ENCODE results near the gene FXYD1. TPM values are rescaled to one million over a fixed set of nuclear protein-coding genes. Genes with fewer than 3 reads are reported as not detected.
A peak's percentile ranks its signal among the peaks of the same experiment; 100 is the strongest.

FXYD1 gene
- total and polyA plus RNA-seq, 12 donors, result 251 to 819 (median 578) TPM

DNA sequence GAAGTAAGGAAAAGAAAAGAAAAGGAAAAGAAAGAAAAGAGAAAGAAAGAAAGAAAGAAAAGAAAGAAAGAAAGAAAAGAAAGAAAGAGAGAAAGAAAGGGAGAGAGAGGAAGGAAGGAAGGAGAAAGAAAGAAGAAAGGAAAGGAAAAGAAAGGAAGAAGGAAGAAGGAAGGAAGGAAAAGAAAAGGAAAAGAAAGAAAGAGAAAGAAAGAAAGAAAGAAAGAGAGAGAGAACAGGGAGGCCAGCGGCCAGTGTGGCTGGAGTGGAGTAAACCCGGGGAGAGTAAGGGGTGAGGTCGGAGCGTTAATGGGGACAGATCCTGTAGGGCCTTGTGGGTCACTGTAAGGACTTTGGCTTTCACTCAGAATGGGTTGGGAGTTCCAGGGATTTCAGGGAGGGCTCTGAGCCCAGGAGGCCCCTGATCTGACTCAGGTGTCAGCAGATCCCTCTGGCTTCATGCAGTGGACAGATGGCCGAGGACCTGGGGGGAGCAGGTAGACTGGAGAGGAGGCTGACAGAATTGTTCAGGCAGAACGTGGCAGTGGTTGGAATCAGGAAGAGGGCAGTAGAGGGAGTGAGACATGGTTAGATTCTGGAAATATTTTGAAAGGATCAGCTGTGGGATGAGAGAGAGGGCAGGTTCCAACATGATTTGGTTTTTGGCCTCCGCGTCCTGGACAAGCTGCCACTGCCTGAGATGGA lies 42.8 kb upstream of the FXYD1 start:
- no peak for ATAC-seq
- WGBS, 2 donors, result 73 to 80% methylated on average over 8 of the region's 8 CpGs
- no peak overlapping the region for H3K27ac ChIP-seq
- peaks cover 0 to 4% (median 2%) of the 10 kb centered on the region in 9 donors for H3K4me1 ChIP-seq
- no peak for DNase-seq
- no peak overlapping the region for H3K4me3 ChIP-seq
- peaks cover 0 to 14% (median 10%) of the 10 kb centered on the region in 7 donors for H3K27me3 ChIP-seq
- no peaks in the 10 kb centered on the region for H3K36me3 ChIP-seq
- intact Hi-C loops (cut with DNase I), result loop anchor here in 1 of 10 donors (10.0 kb wide), 1 partner anchor 121 kb away; no protein-coding TSS in a partner anchor
- no peaks in the 10 kb centered on the region for H3K9me3 ChIP-seq
- TF ChIP-seq, protein P1, sequence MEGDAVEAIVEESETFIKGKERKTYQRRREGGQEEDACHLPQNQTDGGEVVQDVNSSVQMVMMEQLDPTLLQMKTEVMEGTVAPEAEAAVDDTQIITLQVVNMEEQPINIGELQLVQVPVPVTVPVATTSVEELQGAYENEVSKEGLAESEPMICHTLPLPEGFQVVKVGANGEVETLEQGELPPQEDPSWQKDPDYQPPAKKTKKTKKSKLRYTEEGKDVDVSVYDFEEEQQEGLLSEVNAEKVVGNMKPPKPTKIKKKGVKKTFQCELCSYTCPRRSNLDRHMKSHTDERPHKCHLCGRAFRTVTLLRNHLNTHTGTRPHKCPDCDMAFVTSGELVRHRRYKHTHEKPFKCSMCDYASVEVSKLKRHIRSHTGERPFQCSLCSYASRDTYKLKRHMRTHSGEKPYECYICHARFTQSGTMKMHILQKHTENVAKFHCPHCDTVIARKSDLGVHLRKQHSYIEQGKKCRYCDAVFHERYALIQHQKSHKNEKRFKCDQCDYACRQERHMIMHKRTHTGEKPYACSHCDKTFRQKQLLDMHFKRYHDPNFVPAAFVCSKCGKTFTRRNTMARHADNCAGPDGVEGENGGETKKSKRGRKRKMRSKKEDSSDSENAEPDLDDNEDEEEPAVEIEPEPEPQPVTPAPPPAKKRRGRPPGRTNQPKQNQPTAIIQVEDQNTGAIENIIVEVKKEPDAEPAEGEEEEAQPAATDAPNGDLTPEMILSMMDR (IDR thresholded peaks at IDR 0.05), result no peak

DNA sequence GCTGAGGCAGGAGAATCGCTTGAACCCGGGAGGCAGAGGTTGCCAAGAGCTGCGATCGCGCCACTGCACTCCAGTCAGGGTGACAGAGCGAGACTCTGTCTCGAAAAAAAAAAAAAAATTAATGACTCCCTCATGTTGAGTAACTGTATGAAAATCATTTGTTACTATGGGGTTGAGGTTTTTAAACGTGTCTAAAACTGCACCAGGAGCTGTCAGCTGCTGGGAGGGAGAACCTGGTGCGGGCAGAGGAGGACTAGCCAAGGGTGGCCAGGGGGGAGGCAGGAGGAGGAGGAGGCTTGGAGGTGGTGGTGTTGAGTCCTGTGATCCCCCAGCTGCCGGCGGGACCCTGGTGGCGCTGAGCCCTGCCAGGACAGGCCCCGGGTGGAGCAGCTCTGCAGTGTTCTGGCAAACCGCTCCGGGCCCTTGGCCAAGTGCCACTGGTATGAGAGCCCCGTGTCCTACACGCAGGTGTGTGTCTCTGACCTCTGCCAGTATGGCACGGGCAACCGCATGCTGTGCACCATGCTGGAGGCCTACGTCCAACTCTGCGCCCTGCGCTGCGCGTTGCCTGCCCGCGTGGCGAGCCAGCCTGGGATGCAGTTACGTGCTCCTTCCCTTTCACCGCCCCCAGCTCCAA lies 40.1 kb upstream of the FXYD1 start:
- Histone ChIP-seq H3K36me3 (no peaks in the 10 kb centered on the region), H3K4me1 (no peaks in the 10 kb centered on the region), H3K4me3 (no peak overlapping the region), H3K9me3 (no peaks in the 10 kb centered on the region), H3K27me3 (no peaks in the 10 kb centered on the region), H3K27ac (no peak overlapping the region)
- peak in 1 of 2 donors; percentile 57 for DNase-seq
- peak; percentile 11 to 77 (median 68) for ATAC-seq
- WGBS, 2 donors, result 68 to 71% methylated on average over 28 to 29 of the region's 29 CpGs
- intact Hi-C loops (cut with DNase I), result loop anchor here in 1 of 10 donors (10.0 kb wide), 1 partner anchor 124 kb away; no protein-coding TSS in a partner anchor
- TF ChIP-seq, protein P1 (IDR thresholded peaks at IDR 0.05), result no peak

DNA sequence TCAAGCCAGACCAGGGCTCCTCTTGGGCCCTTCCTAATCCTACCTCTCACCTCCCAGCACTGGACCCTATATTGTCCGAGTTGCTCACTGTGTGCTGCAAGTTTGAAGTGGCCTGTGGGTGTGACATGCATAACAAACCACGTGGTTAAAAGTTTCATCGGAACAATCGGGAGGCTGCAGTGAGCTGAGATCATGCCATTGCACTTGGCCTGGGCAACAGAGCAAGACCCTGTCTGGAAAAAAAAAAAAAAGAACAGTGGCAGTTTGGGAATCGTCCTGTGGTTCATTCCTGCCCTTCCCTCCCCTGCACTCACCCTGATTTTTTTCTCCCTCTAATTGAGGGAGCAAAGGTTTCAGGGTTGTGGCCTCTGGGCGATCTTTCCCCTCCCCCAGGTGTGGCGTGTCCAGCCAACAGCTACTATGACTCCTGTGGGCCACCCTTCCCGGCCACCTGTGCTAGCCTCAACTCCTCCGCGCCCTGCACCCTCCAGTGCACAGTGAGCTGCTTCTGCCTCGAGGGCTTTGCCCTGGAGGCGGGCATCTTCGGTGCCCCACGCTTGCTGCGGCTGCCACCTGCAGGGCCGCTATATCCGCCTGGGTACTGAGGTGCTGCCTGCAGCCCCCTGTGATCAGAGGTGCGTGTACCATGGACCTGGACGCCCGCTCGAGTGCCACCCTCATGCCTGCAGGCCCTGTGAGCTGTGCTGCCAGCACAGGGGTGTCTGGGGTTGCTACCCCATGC lies 39.3 kb upstream of the FXYD1 start:
- Histone ChIP-seq H3K36me3 (no peaks in the 10 kb centered on the region), H3K27me3 (no peaks in the 10 kb centered on the region), H3K4me3 (no peak overlapping the region), H3K9me3 (no peaks in the 10 kb centered on the region), H3K27ac (no peak overlapping the region), H3K4me1 (no peaks in the 10 kb centered on the region)
- DNase-seq, result no peak
- peak in 2 of 8 donors; percentile 8 to 25 for ATAC-seq
- intact Hi-C loops (cut with DNase I), result loop anchor here in 1 of 10 donors (10.0 kb wide), 1 partner anchor 125 kb away; no protein-coding TSS in a partner anchor
- TF ChIP-seq, protein P1 (IDR thresholded peaks at IDR 0.05), result no peak
- 83 to 88% methylated on average over 21 of the region's 21 CpGs for WGBS, 2 donors

DNA sequence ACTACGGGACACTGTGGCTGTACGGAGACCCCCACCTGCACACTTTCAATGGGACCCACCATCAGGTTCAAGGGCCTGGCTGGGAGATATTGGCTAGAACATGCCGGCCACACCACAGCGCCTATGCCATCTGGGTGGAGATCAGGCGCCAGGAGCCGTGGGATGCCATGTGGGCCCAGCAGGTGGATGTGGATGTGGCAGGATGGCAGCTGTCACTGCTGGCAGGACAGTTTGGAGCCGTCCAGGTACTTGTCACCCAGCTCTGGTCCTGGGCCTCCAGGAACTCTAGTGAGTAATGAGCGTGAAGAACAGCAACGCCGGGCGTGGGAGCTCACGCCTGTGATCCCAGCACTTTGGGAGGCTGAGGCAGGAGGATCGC lies 38.7 kb upstream of the FXYD1 start:
- TF ChIP-seq, protein P1 (IDR thresholded peaks at IDR 0.05), result no peak
- no peaks in the 10 kb centered on the region for H3K4me1 ChIP-seq
- intact Hi-C loops (cut with DNase I), result loop anchor here in 1 of 10 donors (10.0 kb wide), 1 partner anchor 125 kb away; no protein-coding TSS in a partner anchor
- no peak overlapping the region for H3K27ac ChIP-seq
- no peaks in the 10 kb centered on the region for H3K36me3 ChIP-seq
- no peak overlapping the region for H3K4me3 ChIP-seq
- ATAC-seq (no peak), DNase-seq (no peak)
- H3K27me3 ChIP-seq, result no peaks in the 10 kb centered on the region
- WGBS, 2 donors, result 95 to 96% methylated on average over 13 of the region's 13 CpGs
- no peaks in the 10 kb centered on the region for H3K9me3 ChIP-seq

All from heart right ventricle (tissue), 16 donors.